Vagina (tissue), 2 donors: ENCODE data around the gene CDC42EP3. TPM values are rescaled to one million over a fixed set of nuclear protein-coding genes. Genes with fewer than 3 reads are reported as not detected.

ENCODE experiments used
- DNase-seq, 2 donors: peaks; one replicate each; pipeline ENCODE4 v3.0.0-alpha.2; 2017; ENCODE audit errors: extremely low spot score in 2 of 2
- H3K27ac ChIP-seq: fragments of 200-600 bp; sonication (generic); one replicate; pipeline ENCODE4 v1.5.1; 2019
- H3K27me3 ChIP-seq: fragments of 200-600 bp; sonication (generic); one replicate; pipeline ENCODE4 v1.5.1; 2019
- H3K36me3 ChIP-seq, 2 donors: fragments of 200-600 bp; sonication (generic); one replicate each; pipeline ENCODE4 v1.5.1; 2017 to 2019
- H3K4me1 ChIP-seq: fragments of 200-600 bp; sonication (generic); one replicate; pipeline ENCODE4 v1.5.1; 2019
- H3K4me3 ChIP-seq, 2 donors: fragments of 200-600 bp; sonication (generic); 1 replicate in 1 of 2; 2 replicates in 1 of 2; pipeline ENCODE4 v1.5.1; 2016 to 2019
- H3K9me3 ChIP-seq: fragments of 200-600 bp; sonication (generic); one replicate; pipeline ENCODE4 v1.5.1; 2019
- POLR2A ChIP-seq, 2 donors: fragments of 450-650 bp; IDR thresholded peaks; one replicate each; pipeline ENCODE4 v1.6.1; 2017; ENCODE audit warnings: antibody characterized with exemption in 2 of 2, mild to moderate bottlenecking in 2 of 2, moderate library complexity in 2 of 2
- POLR2AphosphoS5 ChIP-seq, 2 donors: sonication (generic); formaldehyde crosslinking; IDR thresholded peaks; one replicate each; pipeline ENCODE4 v1.9.0; 2017; ENCODE audit warnings: antibody characterized with exemption in 2 of 2, mild to moderate bottlenecking in 2 of 2, low read depth in 1 of 2; ENCODE audit not compliant: insufficient read depth in 1 of 2
- intact Hi-C: fragments of 100-400 bp; cut with DNase I; formaldehyde crosslinking; loops from one replicate; pipeline ENCODE4 v1.15.1; 2023
- total RNA-seq: library from RNA; depleted of rRNA; stranded (reverse); fragments of >200 nt; gene quantifications from one replicate; pipeline ENCODE4 v1.2.3, GENCODE V29; 2016
- TF ChIP-seq, protein P1 (sequence below), 3 experiments: fragments of 450-650 bp in 2 of 3; fragments of 200-600 bp in 1 of 3; sonication (generic) in 1 of 3; IDR thresholded peaks; one replicate each; pipeline ENCODE4 v1.5.1; 2017 to 2019; ENCODE audit warnings: antibody characterized with exemption in 3 of 3, mild to moderate bottlenecking in 2 of 3, moderate library complexity in 2 of 3

Gene CDC42EP3, protein sequence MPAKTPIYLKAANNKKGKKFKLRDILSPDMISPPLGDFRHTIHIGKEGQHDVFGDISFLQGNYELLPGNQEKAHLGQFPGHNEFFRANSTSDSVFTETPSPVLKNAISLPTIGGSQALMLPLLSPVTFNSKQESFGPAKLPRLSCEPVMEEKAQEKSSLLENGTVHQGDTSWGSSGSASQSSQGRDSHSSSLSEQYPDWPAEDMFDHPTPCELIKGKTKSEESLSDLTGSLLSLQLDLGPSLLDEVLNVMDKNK
- total RNA-seq, result 44.4 TPM

DNA sequence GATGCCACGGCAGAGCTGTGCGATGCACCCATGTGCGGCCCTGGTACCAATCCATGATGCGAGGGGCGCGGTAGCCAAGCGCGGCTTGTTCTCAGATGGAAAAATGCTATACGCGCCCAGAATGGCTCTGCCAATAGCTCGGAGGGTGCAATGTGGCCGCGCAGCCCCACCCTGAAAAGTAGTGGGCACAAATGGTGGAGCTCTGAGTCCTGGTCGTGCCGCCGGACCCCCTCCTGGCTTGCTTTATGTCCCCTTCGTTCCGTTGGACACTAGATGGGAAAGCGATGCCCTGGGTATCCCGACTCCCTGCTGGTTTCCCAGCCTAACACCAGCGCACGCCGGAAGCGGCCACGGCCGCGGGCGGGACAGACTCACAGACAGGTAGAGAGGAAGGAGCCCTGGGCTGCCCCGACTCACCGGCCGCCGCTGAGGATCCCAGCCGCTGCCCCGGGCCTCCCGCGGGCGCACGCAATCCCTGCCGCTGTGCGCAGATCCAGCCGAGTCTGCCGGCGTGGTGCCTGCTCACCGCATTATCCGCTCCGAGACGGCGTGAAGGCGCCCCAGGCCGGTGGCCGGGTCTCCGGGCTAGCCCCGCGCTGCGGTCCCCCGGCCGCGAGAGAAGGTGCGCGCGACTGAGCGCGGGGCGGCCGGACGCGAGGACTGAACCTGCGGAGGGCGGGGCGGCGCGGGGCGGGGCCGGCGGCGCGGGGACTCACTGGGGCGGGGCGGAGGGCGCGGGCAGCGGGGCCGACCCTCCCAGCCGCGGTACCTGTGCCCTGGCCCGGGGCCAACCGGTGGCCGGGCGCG is at the start of gene CDC42EP3:
Gene CDC42EP3 (minus strand): TSS at position 634 of the 807 bp plus-strand sequence. CDS start 25,055 bp downstream, outside the sequence.
- Histone ChIP-seq H3K4me1 (peaks cover 25% of the 10 kb centered on the region), H3K9me3 (no peaks in the 10 kb centered on the region), H3K4me3 (peak within 1 kb of the TSS; percentile 83 to 97), H3K27me3 (no peaks in the 10 kb centered on the region), H3K36me3 (peaks cover 0 to 3% of the 10 kb centered on the region in 2 donors), H3K27ac (peak within 1 kb of the TSS; percentile 89)
- peak in 1 of 2 donors; percentile 72 for TF ChIP-seq POLR2A (IDR thresholded peaks at IDR 0.05)
- TF ChIP-seq, protein P1, sequence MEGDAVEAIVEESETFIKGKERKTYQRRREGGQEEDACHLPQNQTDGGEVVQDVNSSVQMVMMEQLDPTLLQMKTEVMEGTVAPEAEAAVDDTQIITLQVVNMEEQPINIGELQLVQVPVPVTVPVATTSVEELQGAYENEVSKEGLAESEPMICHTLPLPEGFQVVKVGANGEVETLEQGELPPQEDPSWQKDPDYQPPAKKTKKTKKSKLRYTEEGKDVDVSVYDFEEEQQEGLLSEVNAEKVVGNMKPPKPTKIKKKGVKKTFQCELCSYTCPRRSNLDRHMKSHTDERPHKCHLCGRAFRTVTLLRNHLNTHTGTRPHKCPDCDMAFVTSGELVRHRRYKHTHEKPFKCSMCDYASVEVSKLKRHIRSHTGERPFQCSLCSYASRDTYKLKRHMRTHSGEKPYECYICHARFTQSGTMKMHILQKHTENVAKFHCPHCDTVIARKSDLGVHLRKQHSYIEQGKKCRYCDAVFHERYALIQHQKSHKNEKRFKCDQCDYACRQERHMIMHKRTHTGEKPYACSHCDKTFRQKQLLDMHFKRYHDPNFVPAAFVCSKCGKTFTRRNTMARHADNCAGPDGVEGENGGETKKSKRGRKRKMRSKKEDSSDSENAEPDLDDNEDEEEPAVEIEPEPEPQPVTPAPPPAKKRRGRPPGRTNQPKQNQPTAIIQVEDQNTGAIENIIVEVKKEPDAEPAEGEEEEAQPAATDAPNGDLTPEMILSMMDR (IDR thresholded peaks at IDR 0.05), result no peak
- peak in 1 of 2 donors; percentile 67 for TF ChIP-seq POLR2AphosphoS5 (IDR thresholded peaks at IDR 0.05; ENCODE audit: insufficient read depth in 1 of 2, low read depth in 1 of 2)
- no peak for DNase-seq
- intact Hi-C loops, result no loop called here

DNA sequence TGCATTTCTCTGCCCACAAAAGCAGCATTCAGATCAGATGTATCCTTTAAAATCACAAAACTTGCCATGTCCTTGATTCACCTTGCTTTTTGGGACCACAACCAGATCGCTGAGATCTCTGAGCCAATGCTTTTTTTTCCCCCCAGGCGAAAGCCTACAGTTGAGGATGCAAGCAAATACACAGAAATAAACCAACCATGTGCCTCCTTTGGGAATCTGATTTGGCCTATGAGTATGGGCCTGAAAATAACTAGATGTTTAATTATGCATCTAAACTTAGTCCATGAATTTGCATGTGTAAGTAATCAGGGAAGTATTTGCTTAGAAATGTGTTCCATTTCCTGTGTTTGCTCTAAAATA is 49.7 kb upstream of the CDC42EP3 start:
- no peak overlapping the region for H3K4me3 ChIP-seq
- no peaks in the 10 kb centered on the region for H3K9me3 ChIP-seq
- intact Hi-C loops, result no loop called here
- DNase-seq, result no peak
- no peaks in the 10 kb centered on the region for H3K27me3 ChIP-seq
- no peaks in the 10 kb centered on the region for H3K36me3 ChIP-seq
- TF ChIP-seq, protein P1 (IDR thresholded peaks at IDR 0.05), result no peak
- H3K4me1 ChIP-seq, result no peaks in the 10 kb centered on the region
- H3K27ac ChIP-seq, result no peak overlapping the region

DNA sequence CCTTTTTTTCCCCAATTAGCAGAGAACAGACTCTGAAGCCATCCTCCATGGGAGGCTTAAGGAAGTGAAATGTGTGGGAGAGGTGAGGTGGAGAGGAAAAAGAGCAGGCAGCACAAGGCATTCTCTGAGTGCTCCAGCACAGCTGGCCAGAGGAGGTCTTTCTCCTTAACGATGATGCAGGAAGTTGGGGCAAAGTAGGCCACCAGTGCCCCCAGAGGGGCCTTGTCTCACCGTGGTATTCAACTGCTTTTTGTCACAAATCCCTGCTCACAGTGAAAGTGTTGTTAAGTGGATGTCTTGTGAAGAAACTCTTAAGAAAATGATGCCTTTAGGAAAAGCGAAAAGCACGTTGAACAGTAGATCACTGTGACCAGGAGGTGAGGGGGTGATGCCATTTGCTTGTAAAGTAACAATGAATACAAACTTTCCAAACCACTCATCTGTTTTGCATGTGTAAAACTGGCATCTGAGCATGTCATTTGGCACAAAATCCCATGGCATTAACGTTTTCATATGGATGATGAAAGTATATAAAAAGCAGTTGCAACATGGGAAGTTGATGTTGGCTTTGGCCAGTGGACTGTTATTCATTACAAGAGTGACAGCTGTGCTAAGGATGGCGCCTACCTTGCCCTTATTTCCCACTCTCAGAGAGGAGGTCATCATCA is 49.2 kb upstream of the CDC42EP3 start:
- H3K9me3 ChIP-seq, result no peaks in the 10 kb centered on the region
- H3K27me3 ChIP-seq, result no peaks in the 10 kb centered on the region
- H3K4me3 ChIP-seq, result no peak overlapping the region
- no peaks in the 10 kb centered on the region for H3K36me3 ChIP-seq
- DNase-seq, result no peak
- TF ChIP-seq, protein P1 (IDR thresholded peaks at IDR 0.05), result no peak
- TF ChIP-seq POLR2AphosphoS5 (IDR thresholded peaks at IDR 0.05; ENCODE audit: insufficient read depth in 1 of 2, low read depth in 1 of 2), result no peak
- TF ChIP-seq POLR2A (IDR thresholded peaks at IDR 0.05), result no peak
- H3K4me1 ChIP-seq, result no peaks in the 10 kb centered on the region
- intact Hi-C loops, result no loop called here
- no peak overlapping the region for H3K27ac ChIP-seq

DNA sequence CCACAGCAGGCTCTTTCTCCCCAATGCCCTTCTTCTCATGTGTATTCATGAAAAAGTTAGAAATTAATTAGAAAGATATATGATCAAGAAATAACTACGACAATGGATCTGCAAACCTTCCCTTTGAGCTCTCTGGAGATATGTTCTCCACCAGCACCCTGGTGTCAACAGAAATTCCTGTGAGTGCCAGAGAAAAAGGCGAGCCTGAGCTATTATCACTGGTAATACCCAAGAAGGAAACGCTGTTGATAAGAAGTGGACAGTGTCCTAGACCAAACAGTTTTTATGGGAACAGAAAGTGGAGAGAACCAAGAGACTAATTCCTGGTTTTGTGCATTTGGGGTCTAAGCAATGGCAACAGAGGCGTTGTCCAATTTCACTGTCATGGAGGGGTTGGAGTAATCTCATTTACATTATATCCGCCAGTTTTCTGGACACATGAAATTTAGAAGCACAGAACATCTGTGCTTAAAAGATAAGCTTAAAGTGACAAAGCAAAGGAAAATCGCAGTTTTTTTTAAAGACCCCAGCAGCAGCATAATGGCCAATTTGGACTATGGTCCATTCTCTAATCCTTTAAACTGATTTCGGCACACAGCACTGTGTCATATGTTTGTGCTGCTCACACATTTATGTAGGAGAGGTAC is 47.2 kb upstream of the CDC42EP3 start:
- DNase-seq, result no peak
- intact Hi-C loops, result no loop called here
- TF ChIP-seq, protein P1 (IDR thresholded peaks at IDR 0.05), result no peak
- no peak for TF ChIP-seq POLR2AphosphoS5 (IDR thresholded peaks at IDR 0.05; ENCODE audit: insufficient read depth in 1 of 2, low read depth in 1 of 2)
- no peak for TF ChIP-seq POLR2A (IDR thresholded peaks at IDR 0.05)
- H3K4me3 ChIP-seq, result no peak overlapping the region
- H3K9me3 ChIP-seq, result no peaks in the 10 kb centered on the region
- H3K36me3 ChIP-seq, result no peaks in the 10 kb centered on the region
- no peak overlapping the region for H3K27ac ChIP-seq
- no peaks in the 10 kb centered on the region for H3K4me1 ChIP-seq
- H3K27me3 ChIP-seq, result no peaks in the 10 kb centered on the region
